SK-N-SH (cell line): Measurements from ENCODE around the gene CCDC81.

ENCODE experiments used
- CTCF ChIP-seq: fragments of 200-600 bp; sonication (generic); IDR thresholded peaks from 2 replicates; pipeline ENCODE4 v1.6.1; 2017; ENCODE audit warnings: antibody characterized with exemption, mild to moderate bottlenecking, moderate library complexity
- EP300 ChIP-seq, 2 experiments: IDR thresholded peaks; 2 replicates each; pipeline versions ENCODE4 v1.4.0 to v1.6.1; 2012; ENCODE audit warnings: borderline replicate concordance in 1 of 2, low read depth in 1 of 2, low read length in 1 of 2
- EZH2phosphoT487 ChIP-seq: fragments of 200-600 bp; sonication (generic); IDR thresholded peaks from 2 replicates; pipeline ENCODE4 v1.6.1; 2017; ENCODE audit warnings: low read depth, mixed run types, mild to moderate bottlenecking, antibody characterized with exemption, moderate library complexity, borderline replicate concordance
- MAX ChIP-seq: IDR thresholded peaks from 2 replicates; pipeline ENCODE4 v1.4.0; 2012; ENCODE audit warnings: low read depth
- MXI1 ChIP-seq: IDR thresholded peaks from 2 replicates; pipeline ENCODE4 v1.6.1; 2012; ENCODE audit warnings: mild to moderate bottlenecking, low read depth, low read length, improper control_type of control experiment
- NFIC ChIP-seq: IDR thresholded peaks from 2 replicates; pipeline ENCODE4 v1.4.0; 2012; ENCODE audit warnings: borderline replicate concordance
- RAD21 ChIP-seq: IDR thresholded peaks from 2 replicates; pipeline ENCODE4 v1.6.1; 2012; ENCODE audit warnings: mild to moderate bottlenecking, low read length
- TEAD4 ChIP-seq: IDR thresholded peaks from 2 replicates; pipeline ENCODE4 v1.4.0; 2012; ENCODE audit warnings: mild to moderate bottlenecking, borderline replicate concordance; ENCODE audit not compliant: insufficient read depth

GRCh38 chr11:86370171-86370570 lies 4.5 kb upstream of the CCDC81 start:
- TF ChIP-seq CTCF, result no peak
- TF ChIP-seq RAD21, result no peak
- no peak for TF ChIP-seq EP300 (IDR thresholded peaks at IDR 0.05; ENCODE audit: borderline replicate concordance in 1 of 2, low read depth in 1 of 2, low read length in 1 of 2)
- no peak for TF ChIP-seq TEAD4
- TF ChIP-seq NFIC, result no peak
- no peak for TF ChIP-seq MAX
- no peak for TF ChIP-seq MXI1
- TF ChIP-seq EZH2phosphoT487, result no peak
